ENCODE data around the gene ADGRG6. TPM values are rescaled to one million over a fixed set of nuclear protein-coding genes. Genes with fewer than 3 reads are reported as not detected.

Gene ADGRG6
- total and polyA plus RNA-seq, 2 of the 8 experiments (the other 6 are each of a cell fraction or from before 2014, with no cell fraction given): 1.1 to 6.2 TPM

- TF ChIP-seq, protein P1, sequence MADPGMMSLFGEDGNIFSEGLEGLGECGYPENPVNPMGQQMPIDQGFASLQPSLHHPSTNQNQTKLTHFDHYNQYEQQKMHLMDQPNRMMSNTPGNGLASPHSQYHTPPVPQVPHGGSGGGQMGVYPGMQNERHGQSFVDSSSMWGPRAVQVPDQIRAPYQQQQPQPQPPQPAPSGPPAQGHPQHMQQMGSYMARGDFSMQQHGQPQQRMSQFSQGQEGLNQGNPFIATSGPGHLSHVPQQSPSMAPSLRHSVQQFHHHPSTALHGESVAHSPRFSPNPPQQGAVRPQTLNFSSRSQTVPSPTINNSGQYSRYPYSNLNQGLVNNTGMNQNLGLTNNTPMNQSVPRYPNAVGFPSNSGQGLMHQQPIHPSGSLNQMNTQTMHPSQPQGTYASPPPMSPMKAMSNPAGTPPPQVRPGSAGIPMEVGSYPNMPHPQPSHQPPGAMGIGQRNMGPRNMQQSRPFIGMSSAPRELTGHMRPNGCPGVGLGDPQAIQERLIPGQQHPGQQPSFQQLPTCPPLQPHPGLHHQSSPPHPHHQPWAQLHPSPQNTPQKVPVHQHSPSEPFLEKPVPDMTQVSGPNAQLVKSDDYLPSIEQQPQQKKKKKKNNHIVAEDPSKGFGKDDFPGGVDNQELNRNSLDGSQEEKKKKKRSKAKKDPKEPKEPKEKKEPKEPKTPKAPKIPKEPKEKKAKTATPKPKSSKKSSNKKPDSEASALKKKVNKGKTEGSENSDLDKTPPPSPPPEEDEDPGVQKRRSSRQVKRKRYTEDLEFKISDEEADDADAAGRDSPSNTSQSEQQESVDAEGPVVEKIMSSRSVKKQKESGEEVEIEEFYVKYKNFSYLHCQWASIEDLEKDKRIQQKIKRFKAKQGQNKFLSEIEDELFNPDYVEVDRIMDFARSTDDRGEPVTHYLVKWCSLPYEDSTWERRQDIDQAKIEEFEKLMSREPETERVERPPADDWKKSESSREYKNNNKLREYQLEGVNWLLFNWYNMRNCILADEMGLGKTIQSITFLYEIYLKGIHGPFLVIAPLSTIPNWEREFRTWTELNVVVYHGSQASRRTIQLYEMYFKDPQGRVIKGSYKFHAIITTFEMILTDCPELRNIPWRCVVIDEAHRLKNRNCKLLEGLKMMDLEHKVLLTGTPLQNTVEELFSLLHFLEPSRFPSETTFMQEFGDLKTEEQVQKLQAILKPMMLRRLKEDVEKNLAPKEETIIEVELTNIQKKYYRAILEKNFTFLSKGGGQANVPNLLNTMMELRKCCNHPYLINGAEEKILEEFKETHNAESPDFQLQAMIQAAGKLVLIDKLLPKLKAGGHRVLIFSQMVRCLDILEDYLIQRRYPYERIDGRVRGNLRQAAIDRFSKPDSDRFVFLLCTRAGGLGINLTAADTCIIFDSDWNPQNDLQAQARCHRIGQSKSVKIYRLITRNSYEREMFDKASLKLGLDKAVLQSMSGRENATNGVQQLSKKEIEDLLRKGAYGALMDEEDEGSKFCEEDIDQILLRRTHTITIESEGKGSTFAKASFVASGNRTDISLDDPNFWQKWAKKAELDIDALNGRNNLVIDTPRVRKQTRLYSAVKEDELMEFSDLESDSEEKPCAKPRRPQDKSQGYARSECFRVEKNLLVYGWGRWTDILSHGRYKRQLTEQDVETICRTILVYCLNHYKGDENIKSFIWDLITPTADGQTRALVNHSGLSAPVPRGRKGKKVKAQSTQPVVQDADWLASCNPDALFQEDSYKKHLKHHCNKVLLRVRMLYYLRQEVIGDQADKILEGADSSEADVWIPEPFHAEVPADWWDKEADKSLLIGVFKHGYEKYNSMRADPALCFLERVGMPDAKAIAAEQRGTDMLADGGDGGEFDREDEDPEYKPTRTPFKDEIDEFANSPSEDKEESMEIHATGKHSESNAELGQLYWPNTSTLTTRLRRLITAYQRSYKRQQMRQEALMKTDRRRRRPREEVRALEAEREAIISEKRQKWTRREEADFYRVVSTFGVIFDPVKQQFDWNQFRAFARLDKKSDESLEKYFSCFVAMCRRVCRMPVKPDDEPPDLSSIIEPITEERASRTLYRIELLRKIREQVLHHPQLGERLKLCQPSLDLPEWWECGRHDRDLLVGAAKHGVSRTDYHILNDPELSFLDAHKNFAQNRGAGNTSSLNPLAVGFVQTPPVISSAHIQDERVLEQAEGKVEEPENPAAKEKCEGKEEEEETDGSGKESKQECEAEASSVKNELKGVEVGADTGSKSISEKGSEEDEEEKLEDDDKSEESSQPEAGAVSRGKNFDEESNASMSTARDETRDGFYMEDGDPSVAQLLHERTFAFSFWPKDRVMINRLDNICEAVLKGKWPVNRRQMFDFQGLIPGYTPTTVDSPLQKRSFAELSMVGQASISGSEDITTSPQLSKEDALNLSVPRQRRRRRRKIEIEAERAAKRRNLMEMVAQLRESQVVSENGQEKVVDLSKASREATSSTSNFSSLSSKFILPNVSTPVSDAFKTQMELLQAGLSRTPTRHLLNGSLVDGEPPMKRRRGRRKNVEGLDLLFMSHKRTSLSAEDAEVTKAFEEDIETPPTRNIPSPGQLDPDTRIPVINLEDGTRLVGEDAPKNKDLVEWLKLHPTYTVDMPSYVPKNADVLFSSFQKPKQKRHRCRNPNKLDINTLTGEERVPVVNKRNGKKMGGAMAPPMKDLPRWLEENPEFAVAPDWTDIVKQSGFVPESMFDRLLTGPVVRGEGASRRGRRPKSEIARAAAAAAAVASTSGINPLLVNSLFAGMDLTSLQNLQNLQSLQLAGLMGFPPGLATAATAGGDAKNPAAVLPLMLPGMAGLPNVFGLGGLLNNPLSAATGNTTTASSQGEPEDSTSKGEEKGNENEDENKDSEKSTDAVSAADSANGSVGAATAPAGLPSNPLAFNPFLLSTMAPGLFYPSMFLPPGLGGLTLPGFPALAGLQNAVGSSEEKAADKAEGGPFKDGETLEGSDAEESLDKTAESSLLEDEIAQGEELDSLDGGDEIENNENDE (IDR thresholded peaks at IDR 0.05; ENCODE audit: insufficient replicate concordance, low read length): no peak
- no peak for TF ChIP-seq BRCA1 (IDR thresholded peaks at IDR 0.05; ENCODE audit: low read depth, low read length)
- TF ChIP-seq ZNF274 (IDR thresholded peaks at IDR 0.05; ENCODE audit: borderline replicate concordance, extremely low read depth, low read length): no peak
Observed at GRCh38 chr6:142359271-142359960, 57.6 kb downstream of the ADGRG6 start (continued).

Measured in H1 (cell line).